Measurements from ENCODE around the gene RD3L. TPM values are rescaled to one million over a fixed set of nuclear protein-coding genes. Genes with fewer than 3 reads are reported as not detected.

Gene RD3L
- total RNA-seq, 1 experiment from 2014 or later, result not detected

GRCh38 chr14:103916636-103917262 is 25.6 kb downstream of the RD3L start:
- no peak overlapping the region for H3K56ac ChIP-seq (ENCODE audit: insufficient read length, low read depth, low read length)
- peaks cover 2 to 7% of the 10 kb centered on the region in 2 experiments; a peak in 2 of 4 replicates for H3K4me1 Mint-ChIP-seq
- no peak overlapping the region for H4K8ac ChIP-seq (replicated peaks; ENCODE audit: insufficient read length, low read depth, low read length)
- H2BK5ac ChIP-seq (ENCODE audit: insufficient read length, low read length), result peak overlapping the region; percentile 38
- no peak overlapping the region for H3K4me2 ChIP-seq (ENCODE audit: insufficient read depth, insufficient read length, low read length)
- H3K27me3 ChIP-seq (ENCODE audit: insufficient read depth, low read length), result no peaks in the 10 kb centered on the region
- H4K91ac ChIP-seq (ENCODE audit: insufficient read length, low read depth, low read length), result no peak overlapping the region
- H2BK12ac ChIP-seq (ENCODE audit: insufficient read length, low read depth, low read length), result no peak overlapping the region
- no peak overlapping the region for H4K5ac ChIP-seq (ENCODE audit: insufficient read length, low read depth, low read length)
- H3K36me3 Mint-ChIP-seq (ENCODE audit: insufficient read depth in 1 of 3, low read depth in 3 of 3), result peaks cover 9 to 43% (median 29%) of the 10 kb centered on the region in 3 experiments; a peak in 6 of 7 replicates
- peak overlapping the region in 2 of 3 experiments; percentile 70 to 80; a peak in 3 of 7 replicates for H3K27ac Mint-ChIP-seq
- no peaks in the 10 kb centered on the region for H3K27me3 Mint-ChIP-seq (ENCODE audit: low read depth)
- H3K9me3 ChIP-seq (ENCODE audit: control insufficient read depth, low read depth, low read length), result no peaks in the 10 kb centered on the region
- H2AK5ac ChIP-seq (ENCODE audit: insufficient read length, low read length), result no peak overlapping the region
- H3K23ac ChIP-seq (ENCODE audit: insufficient read length, low read depth, low read length), result no peak overlapping the region
- H3K79me2 ChIP-seq (ENCODE audit: insufficient read depth, low read length), result peaks cover 5% of the 10 kb centered on the region; the same call in 1 of the 2 replicates
- H2BK120ac ChIP-seq (ENCODE audit: low read depth, low read length, poor library complexity, severe bottlenecking), result no peak overlapping the region
- TF ChIP-seq CTCF (conservative IDR thresholded peaks at IDR 0.05), result no peak
- H3K4me3 Mint-ChIP-seq, result no peak overlapping the region
- no peak overlapping the region for H2BK15ac ChIP-seq (ENCODE audit: low read depth, low read length)
- no peak overlapping the region for H3K18ac ChIP-seq (ENCODE audit: insufficient read length, low read depth, low read length)
- no CpG with 5 or more reads among the region's 14 CpGs for WGBS (ENCODE audit: extremely low coverage, insufficient read length, low lambda C conversion rate)
- H4K20me1 ChIP-seq (ENCODE audit: control insufficient read depth, insufficient read depth, insufficient read length), result no peaks in the 10 kb centered on the region
- H3K27ac ChIP-seq (ENCODE audit: insufficient read length, low read depth, low read length), result no peak overlapping the region
- H3K4me1 ChIP-seq (ENCODE audit: insufficient read depth, low read length), result no peaks in the 10 kb centered on the region
- no peak for DNase-seq
- no peak overlapping the region for H2BK20ac ChIP-seq (ENCODE audit: low read depth, low read length, poor library complexity, severe bottlenecking)
- no peak overlapping the region for H3K4ac ChIP-seq (ENCODE audit: low read depth, low read length)
- no peak overlapping the region for H3K9ac ChIP-seq (ENCODE audit: extremely low read depth, insufficient read length, low read length)
- H3T11ph ChIP-seq (ENCODE audit: low read length), result no peak overlapping the region
- H3K9me3 Mint-ChIP-seq, result no peaks in the 10 kb centered on the region
- peaks cover 14% of the 10 kb centered on the region for H3K79me1 ChIP-seq (ENCODE audit: insufficient read depth, low read depth, low read length, poor library complexity, severe bottlenecking)
- H3K23me2 ChIP-seq (ENCODE audit: insufficient read length, low read depth, low read length, poor library complexity, severe bottlenecking), result peaks cover 8% of the 10 kb centered on the region
- H2AFZ ChIP-seq (ENCODE audit: low read length), result no peak overlapping the region
- no peak overlapping the region for H3K14ac ChIP-seq (ENCODE audit: insufficient read depth, low read length)

Data from H9 (cell line).